Naive B cell (primary cell): ENCODE results near the gene TP73. TPM values are rescaled to one million over a fixed set of nuclear protein-coding genes. Genes with fewer than 3 reads are reported as not detected.
A peak's percentile ranks its signal among the peaks of the same experiment; 100 is the strongest.

ENCODE experiments used
- ATAC-seq, 2 donors: fragments of 150-1000 bp; cut with Tn5 transposase; 2 replicates each; pipeline ENCODE4 v1.10.0; 2021; ENCODE audit warnings: low read depth in 2 of 2, mild to moderate bottlenecking in 2 of 2, moderate library complexity in 2 of 2
- DNase-seq: peaks from one replicate; pipeline ENCODE4 v3.0.0; 2022
- H3K27ac Mint-ChIP-seq, 6 donors: one replicate each; pipeline ENCODE4 v1.8.0; 2020 to 2022; ENCODE audit warnings: mild to moderate bottlenecking in 6 of 6, mixed read lengths in 6 of 6, moderate library complexity in 5 of 6, inconsistent platforms in 2 of 6
- H3K27me3 Mint-ChIP-seq, 3 donors: one replicate each; pipeline ENCODE4 v1.8.0; 2021 to 2022; ENCODE audit warnings: mixed read lengths in 3 of 3, mild to moderate bottlenecking in 1 of 3
- H3K36me3 Mint-ChIP-seq, 2 donors: one replicate each; pipeline ENCODE4 v1.8.0; 2020 to 2022; ENCODE audit warnings: mixed read lengths in 2 of 2, inconsistent platforms in 1 of 2, mild to moderate bottlenecking in 1 of 2
- H3K4me1 Mint-ChIP-seq, 3 donors: one replicate each; pipeline ENCODE4 v1.8.0; 2020 to 2022; ENCODE audit warnings: mixed read lengths in 3 of 3, inconsistent platforms in 1 of 3, mild to moderate bottlenecking in 1 of 3, moderate library complexity in 1 of 3
- H3K4me3 Mint-ChIP-seq, 8 donors: one replicate each; pipeline ENCODE4 v1.8.0; 2020 to 2022; ENCODE audit warnings: mild to moderate bottlenecking in 8 of 8, mixed read lengths in 8 of 8, moderate library complexity in 8 of 8, inconsistent platforms in 2 of 8
- H3K9me3 Mint-ChIP-seq, 7 donors: one replicate each; pipeline ENCODE4 v1.8.0; 2020 to 2022; ENCODE audit warnings: mixed read lengths in 7 of 7, mild to moderate bottlenecking in 5 of 7, inconsistent platforms in 2 of 7, moderate library complexity in 1 of 7
- polyA plus RNA-seq, 6 donors: library from polyadenylated mRNA; unstranded; fragments of 300-500 nt; fragmentation: Illumina TruSeq; gene quantifications; one replicate each; pipeline ENCODE4 v1.2.3, GENCODE V29; 2021; ENCODE audit warnings: low read depth in 6 of 6

The TP73 gene
- polyA plus RNA-seq, 6 donors from 2014 or later = not detected

- H3K4me3 Mint-ChIP-seq = peak overlapping the region in 7 of 8 donors; percentile 47 to 89 (median 76)
- peaks cover 5 to 26% (median 24%) of the 10 kb centered on the region in 3 donors for H3K27me3 Mint-ChIP-seq
- no peak for ATAC-seq
- H3K27ac Mint-ChIP-seq = peak overlapping the region in 4 of 6 donors; percentile 26 to 95 (median 72)
- H3K9me3 Mint-ChIP-seq = peaks cover 0 to 6% (median 0%) of the 10 kb centered on the region in 7 donors
- H3K36me3 Mint-ChIP-seq = peaks cover 0 to 13% of the 10 kb centered on the region in 2 donors
- peaks cover 37 to 56% (median 44%) of the 10 kb centered on the region in 3 donors for H3K4me1 Mint-ChIP-seq
- no peak for DNase-seq
Observed at GRCh38 chr1:3678361-3679097, 26.2 kb downstream of the TP73 start.

GRCh38 chr1:3679098-3679555 lies 26.8 kb downstream of the TP73 start:
- no peak for DNase-seq
- Mint-ChIP-seq H3K4me1 (peaks cover 34 to 50% (median 42%) of the 10 kb centered on the region in 3 donors), H3K27me3 (peaks cover 5 to 30% (median 24%) of the 10 kb centered on the region in 3 donors), H3K36me3 (peaks cover 0 to 13% of the 10 kb centered on the region in 2 donors), H3K9me3 (peaks cover 0 to 6% (median 0%) of the 10 kb centered on the region in 7 donors), H3K4me3 (peak overlapping the region in 7 of 8 donors; percentile 6 to 87 (median 73)), H3K27ac (peak overlapping the region in 4 of 6 donors; percentile 49 to 95 (median 82))
- peak in 1 of 2 donors; percentile 36 for ATAC-seq

GRCh38 chr1:3679799-3680453 lies 27.6 kb downstream of the TP73 start:
- peaks cover 0 to 6% (median 0%) of the 10 kb centered on the region in 7 donors for H3K9me3 Mint-ChIP-seq
- peak overlapping the region in 5 of 8 donors; percentile 6 to 87 (median 76) for H3K4me3 Mint-ChIP-seq
- DNase-seq = no peak

GRCh38 chr1:3680488-3681230 lies 28.3 kb downstream of the TP73 start:
- peak; percentile 14 to 50 for ATAC-seq
- Mint-ChIP-seq H3K4me1 (peaks cover 33 to 44% (median 37%) of the 10 kb centered on the region in 3 donors), H3K27me3 (peaks cover 5 to 30% (median 24%) of the 10 kb centered on the region in 3 donors), H3K4me3 (peak overlapping the region in 4 of 8 donors; percentile 16 to 87 (median 59)), H3K9me3 (peaks cover 0 to 6% (median 0%) of the 10 kb centered on the region in 7 donors), H3K27ac (peak overlapping the region in 2 of 6 donors; percentile 12 to 93), H3K36me3 (peaks cover 0 to 13% of the 10 kb centered on the region in 2 donors)
- no peak for DNase-seq

More at GRCh38 chr1:3679799-3680453, 27.6 kb downstream of the TP73 start:
- H3K4me1 Mint-ChIP-seq = peaks cover 34 to 49% (median 42%) of the 10 kb centered on the region in 3 donors
- H3K36me3 Mint-ChIP-seq = peaks cover 0 to 13% of the 10 kb centered on the region in 2 donors
- no peak for ATAC-seq
- peaks cover 5 to 30% (median 24%) of the 10 kb centered on the region in 3 donors for H3K27me3 Mint-ChIP-seq
- peak overlapping the region in 3 of 6 donors; percentile 17 to 86 (median 33) for H3K27ac Mint-ChIP-seq

GRCh38 chr1:3681231-3681897 lies 29.0 kb downstream of the TP73 start:
- H3K4me1 Mint-ChIP-seq = peaks cover 28 to 38% (median 30%) of the 10 kb centered on the region in 3 donors
- H3K9me3 Mint-ChIP-seq = peaks cover 0 to 6% (median 0%) of the 10 kb centered on the region in 7 donors
- no peak overlapping the region for H3K27ac Mint-ChIP-seq
- peaks cover 5 to 30% (median 24%) of the 10 kb centered on the region in 3 donors for H3K27me3 Mint-ChIP-seq
- H3K36me3 Mint-ChIP-seq = peaks cover 0 to 13% of the 10 kb centered on the region in 2 donors
- DNase-seq = no peak
- no peak for ATAC-seq
- H3K4me3 Mint-ChIP-seq = no peak overlapping the region

GRCh38 chr1:3681898-3682806 lies 29.8 kb downstream of the TP73 start:
- DNase-seq = no peak
- peaks cover 5 to 30% (median 24%) of the 10 kb centered on the region in 3 donors for H3K27me3 Mint-ChIP-seq
- ATAC-seq = no peak
- H3K36me3 Mint-ChIP-seq = peaks cover 0 to 13% of the 10 kb centered on the region in 2 donors
- H3K27ac Mint-ChIP-seq = peak overlapping the region in 1 of 6 donors; percentile 72
- peaks cover 0 to 6% (median 0%) of the 10 kb centered on the region in 7 donors for H3K9me3 Mint-ChIP-seq
- H3K4me1 Mint-ChIP-seq = peaks cover 22 to 31% (median 22%) of the 10 kb centered on the region in 3 donors
- H3K4me3 Mint-ChIP-seq = peak overlapping the region in 1 of 8 donors; percentile 33

- H3K4me3 Mint-ChIP-seq = peak overlapping the region in 1 of 8 donors; percentile 37
- no peak for ATAC-seq
- peaks cover 11 to 20% (median 17%) of the 10 kb centered on the region in 3 donors for H3K4me1 Mint-ChIP-seq
- peaks cover 0 to 6% (median 0%) of the 10 kb centered on the region in 7 donors for H3K9me3 Mint-ChIP-seq
- H3K36me3 Mint-ChIP-seq = peaks cover 0 to 13% of the 10 kb centered on the region in 2 donors
- H3K27ac Mint-ChIP-seq = peak overlapping the region in 2 of 6 donors; percentile 69 to 88
- H3K27me3 Mint-ChIP-seq = peaks cover 5 to 37% (median 31%) of the 10 kb centered on the region in 3 donors
- DNase-seq = no peak
Observed at GRCh38 chr1:3683197-3683596, 30.9 kb downstream of the TP73 start.

GRCh38 chr1:3683992-3684391 lies 31.7 kb downstream of the TP73 start:
- Mint-ChIP-seq H3K27ac (no peak overlapping the region), H3K27me3 (peaks cover 5 to 38% (median 32%) of the 10 kb centered on the region in 3 donors), H3K4me3 (no peak overlapping the region), H3K36me3 (peaks cover 0 to 13% of the 10 kb centered on the region in 2 donors), H3K4me1 (peaks cover 6 to 15% (median 12%) of the 10 kb centered on the region in 3 donors), H3K9me3 (peaks cover 0 to 6% (median 0%) of the 10 kb centered on the region in 7 donors)
- DNase-seq = no peak
- no peak for ATAC-seq

GRCh38 chr1:3685222-3685621 lies 32.9 kb downstream of the TP73 start:
- Mint-ChIP-seq H3K36me3 (peaks cover 0 to under 1% of the 10 kb centered on the region in 2 donors), H3K27ac (no peak overlapping the region), H3K4me3 (no peak overlapping the region), H3K4me1 (peaks cover 0 to 4% (median 0%) of the 10 kb centered on the region in 3 donors), H3K27me3 (peaks cover 5 to 27% (median 20%) of the 10 kb centered on the region in 3 donors), H3K9me3 (no peaks in the 10 kb centered on the region)
- DNase-seq (no peak), ATAC-seq (no peak)

- DNase-seq (no peak), ATAC-seq (no peak)
- Mint-ChIP-seq H3K4me1 (peaks cover 0 to 4% (median 0%) of the 10 kb centered on the region in 3 donors), H3K4me3 (no peak overlapping the region), H3K9me3 (no peaks in the 10 kb centered on the region), H3K36me3 (no peaks in the 10 kb centered on the region), H3K27ac (no peak overlapping the region), H3K27me3 (peaks cover 5 to 22% (median 19%) of the 10 kb centered on the region in 3 donors)
Observed at GRCh38 chr1:3685906-3686305, 33.6 kb downstream of the TP73 start.

GRCh38 chr1:3687504-3687903 lies 35.2 kb downstream of the TP73 start:
- H3K27me3 Mint-ChIP-seq = peaks cover 10 to 22% (median 19%) of the 10 kb centered on the region in 3 donors
- no peaks in the 10 kb centered on the region for H3K36me3 Mint-ChIP-seq
- no peak overlapping the region for H3K4me3 Mint-ChIP-seq
- ATAC-seq = no peak
- DNase-seq = no peak
- H3K4me1 Mint-ChIP-seq = peaks cover 0 to 4% (median 0%) of the 10 kb centered on the region in 3 donors
- no peak overlapping the region for H3K27ac Mint-ChIP-seq
- H3K9me3 Mint-ChIP-seq = no peaks in the 10 kb centered on the region
